Activated T-helper 1 cell treated with anti-CD3 and anti-CD28 coated beads, Interleukin-2, amount 50 U/mL, for 16 hours (primary cell): ENCODE measurements around the gene ABCA4.
"Not testable (repeated sequence)": the region's sequence is repeated elsewhere in the genome, so short reads cannot be mapped to it uniquely, and the experiment has no call there.

Experiments used
- DNase-seq, 2 donors: peaks; one replicate each; pipeline ENCODE4 v3.0.0-alpha.2; 2020; ENCODE audit warnings: low read depth in 1 of 2, low spot score in 1 of 2

ABCA4 gene

DNA sequence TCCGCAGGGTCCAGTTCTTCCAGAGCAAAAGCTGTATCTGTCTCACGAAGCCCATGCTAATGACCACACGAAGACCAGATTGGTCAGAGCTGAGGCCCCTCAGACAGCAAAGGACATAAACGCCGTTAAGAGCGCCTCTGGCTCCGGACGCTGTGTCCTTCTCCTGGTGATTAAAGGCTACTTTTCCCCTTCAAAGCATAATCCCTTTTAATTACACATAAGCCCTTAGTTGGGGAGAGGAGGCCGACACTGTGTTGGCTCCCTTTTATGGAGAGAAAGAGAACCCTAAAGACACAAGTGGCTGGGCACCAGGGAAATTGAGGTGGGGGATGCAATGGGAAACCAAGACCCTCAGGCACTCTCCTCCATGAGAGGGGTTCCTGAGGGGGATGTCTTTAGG is at the start of gene ABCA4:
ABCA4 (minus strand) TSS at position 158 of the 400 bp plus-strand sequence; CDS start at position 55, 103 bp downstream.
- DNase-seq, result no peak

DNA sequence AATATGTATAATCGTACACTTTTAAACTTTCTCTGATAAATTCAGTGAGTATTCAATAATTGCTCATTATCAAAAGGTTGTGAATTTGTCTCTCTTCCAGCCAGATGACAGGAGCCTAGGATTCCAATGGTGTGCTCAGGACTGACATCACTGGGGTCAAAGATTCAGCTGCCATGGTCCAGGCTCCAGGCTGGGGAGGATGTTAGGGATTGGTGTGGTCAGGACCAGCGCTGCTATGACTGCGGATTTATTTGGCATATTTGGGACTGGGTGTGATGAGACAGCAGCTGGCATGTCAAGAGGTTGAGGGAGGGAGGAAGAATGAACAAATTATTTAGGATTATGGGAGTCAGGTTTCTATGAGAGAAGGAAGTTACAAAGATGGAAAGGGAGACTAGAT is 48.2 kb upstream of the ABCA4 start:
- DNase-seq, result no peak

DNA sequence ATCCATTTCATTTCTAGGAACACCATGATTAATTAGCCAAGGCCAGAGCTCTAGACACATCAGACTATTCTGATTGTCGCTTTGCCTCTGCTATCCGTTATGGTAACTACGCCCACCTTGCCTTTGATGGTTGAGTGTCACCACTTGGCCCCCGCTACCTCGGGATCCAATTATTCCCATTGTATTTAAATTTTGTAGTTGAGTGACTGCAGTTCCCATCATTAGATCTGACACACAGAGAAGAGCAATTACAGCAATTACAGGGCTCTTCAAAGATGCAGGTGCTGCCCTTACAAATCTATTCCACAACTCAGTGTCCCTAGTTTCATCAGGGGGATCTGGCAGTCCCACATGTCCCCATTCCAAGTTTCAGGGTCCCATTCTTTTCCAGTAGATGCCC is 44.9 kb upstream of the ABCA4 start:
- no peak for DNase-seq

DNA sequence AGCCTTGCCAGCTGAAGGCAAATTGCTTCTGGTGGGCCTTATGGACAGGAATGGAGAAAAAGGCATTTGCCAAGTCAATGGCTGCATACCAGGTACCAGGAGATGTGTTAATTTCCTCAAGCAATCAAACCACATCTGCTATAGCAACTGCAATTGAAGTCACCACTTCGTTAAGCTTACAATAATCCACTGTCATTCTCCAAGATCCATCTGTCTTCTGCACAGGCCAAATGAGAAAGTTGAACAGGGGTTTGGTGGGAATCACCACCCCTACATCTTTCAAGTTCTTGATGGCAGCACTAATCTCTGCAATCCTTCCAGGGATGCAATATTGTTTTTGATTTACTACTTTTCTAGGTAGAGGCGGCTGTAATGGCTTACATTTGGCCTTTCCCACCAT is 43.9 kb upstream of the ABCA4 start:
- DNase-seq, result not testable (repeated sequence)

DNA sequence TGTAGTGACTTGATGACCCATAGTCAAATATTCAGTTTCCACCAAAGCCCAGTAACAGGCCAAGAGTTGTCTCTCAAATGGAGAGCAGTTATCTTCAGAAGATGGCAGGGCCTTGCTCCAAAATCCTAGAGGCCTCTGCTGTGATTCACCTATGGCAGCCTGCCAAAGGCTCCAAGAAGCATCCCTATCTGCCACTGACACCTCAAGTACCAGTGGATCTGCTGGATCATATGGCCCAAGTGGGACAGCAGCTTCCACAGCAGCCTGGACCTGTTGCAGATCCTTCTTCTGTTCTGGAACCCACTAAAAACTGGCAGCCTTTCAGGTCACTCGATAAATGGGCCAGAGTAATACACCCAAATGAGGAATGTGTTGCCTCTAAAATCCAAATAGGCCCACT is 43.2 kb upstream of the ABCA4 start:
- DNase-seq, result not testable (repeated sequence)

GRCh38 chr1:94163249-94163648 is 42.3 kb upstream of the ABCA4 start:
- DNase-seq, result not testable (repeated sequence)

DNA sequence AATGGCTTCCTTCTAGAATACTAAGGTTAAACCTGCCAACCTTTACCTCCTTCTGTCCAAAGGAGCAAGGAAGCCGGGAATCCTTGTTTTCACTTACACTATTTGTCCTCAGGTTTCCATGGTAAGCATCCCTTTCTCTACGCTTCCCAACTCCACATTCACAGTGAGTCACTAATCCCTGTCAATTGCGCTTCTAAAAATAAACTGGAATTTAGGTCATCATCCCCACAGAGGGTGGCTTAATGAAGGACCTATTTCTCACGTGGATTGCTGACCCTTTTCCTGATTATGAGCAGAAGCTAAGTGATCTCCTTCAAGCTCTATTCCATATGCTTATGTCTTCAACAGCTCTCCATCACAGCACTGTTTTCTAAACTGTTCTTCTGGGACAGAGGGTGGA is 39.9 kb upstream of the ABCA4 start:
- DNase-seq, result no peak

GRCh38 chr1:94156096-94156625 is 35.2 kb upstream of the ABCA4 start:
- no peak for DNase-seq

GRCh38 chr1:94154989-94155388 is 34.0 kb upstream of the ABCA4 start:
- no peak for DNase-seq

DNA sequence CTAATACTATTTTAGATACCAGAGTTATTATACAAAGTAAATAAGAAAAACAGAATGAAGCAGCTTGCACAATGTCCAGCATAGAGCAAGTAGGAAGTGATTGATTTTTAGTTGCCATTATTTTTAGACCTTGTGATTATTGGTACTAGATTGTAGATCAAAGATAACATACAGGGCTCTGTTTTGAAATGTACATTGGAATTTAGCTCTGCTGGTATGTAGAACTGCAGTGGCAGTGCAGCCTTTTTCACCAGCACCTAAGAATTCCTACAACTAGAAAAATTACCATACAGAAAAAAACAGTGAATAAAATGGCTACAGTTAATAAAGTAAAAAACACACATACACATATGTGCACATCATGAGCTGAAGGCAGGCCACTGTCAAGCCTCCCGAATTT is 32.2 kb upstream of the ABCA4 start:
- no peak for DNase-seq

GRCh38 chr1:94149166-94149565 is 28.2 kb upstream of the ABCA4 start:
- DNase-seq, result not testable (repeated sequence)

- no peak for DNase-seq
Measured at GRCh38 chr1:94146273-94146672, 25.3 kb upstream of the ABCA4 start.

GRCh38 chr1:94144836-94145235 is 23.9 kb upstream of the ABCA4 start:
- no peak for DNase-seq

DNA sequence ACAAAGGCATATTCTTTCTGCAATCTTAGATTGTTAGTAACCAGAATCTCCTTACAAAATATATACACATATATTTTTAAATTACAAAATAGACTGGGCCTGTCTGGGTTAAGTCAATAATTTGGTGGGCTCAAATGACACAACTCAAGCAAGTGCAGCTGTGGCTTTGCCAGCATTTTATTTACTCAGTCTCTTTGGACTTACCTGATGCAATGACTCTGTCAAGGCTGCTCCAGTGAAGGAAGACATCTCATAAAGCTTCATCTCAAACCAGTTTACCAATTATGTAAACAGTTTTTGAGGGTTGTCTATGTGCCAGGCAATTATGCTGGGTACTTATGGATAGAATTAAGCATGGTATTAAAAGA is 22.8 kb upstream of the ABCA4 start:
- no peak for DNase-seq

DNA sequence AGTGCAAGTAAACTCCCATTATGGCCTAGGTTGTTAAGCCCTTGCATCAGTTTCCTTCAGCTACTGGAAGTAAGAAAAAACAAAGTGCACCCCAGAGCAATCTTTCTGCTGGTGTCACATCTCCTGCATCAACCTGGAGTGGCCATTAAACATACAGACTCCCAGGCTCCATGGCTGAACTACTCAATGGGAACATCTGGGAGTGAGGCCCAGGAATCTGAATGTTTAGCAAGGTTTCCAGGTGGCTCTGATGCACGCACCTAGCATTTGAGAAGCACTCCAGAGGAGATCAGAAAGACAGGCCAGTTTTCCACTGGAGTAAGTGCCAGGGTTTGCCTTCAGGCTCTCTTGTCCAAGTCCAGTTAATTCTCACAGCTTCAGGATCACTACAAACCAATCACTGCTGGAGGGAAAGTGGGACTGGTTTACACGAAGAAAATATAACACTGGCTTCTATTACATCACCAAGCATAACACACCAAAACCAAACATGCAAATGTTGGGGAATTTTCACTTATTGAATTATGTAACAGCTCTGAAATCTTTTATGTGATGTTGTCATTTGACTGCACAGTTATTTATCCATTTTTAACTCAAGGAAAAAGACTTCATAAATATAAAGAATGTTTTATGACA is 22.3 kb upstream of the ABCA4 start:
- DNase-seq, result no peak

DNA sequence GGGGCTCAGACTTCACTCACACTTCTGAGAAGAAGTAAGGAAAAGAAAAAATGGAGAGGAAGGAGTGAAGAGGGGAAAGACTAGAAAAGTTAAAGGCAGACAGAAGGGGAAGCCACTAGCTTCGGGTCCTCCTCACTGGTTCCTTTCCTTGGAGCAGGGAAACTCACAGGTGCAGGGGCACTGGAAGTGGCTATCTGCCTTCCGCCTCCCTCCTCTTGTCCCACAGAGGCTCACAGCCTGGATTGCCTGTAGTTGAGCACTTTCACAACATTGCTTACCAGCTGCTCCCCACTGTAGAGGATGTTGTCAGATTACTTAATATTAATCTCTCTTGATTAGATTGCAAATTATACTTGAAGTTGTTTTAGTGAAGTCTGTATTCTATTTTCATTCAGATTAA is 21.6 kb upstream of the ABCA4 start:
- no peak for DNase-seq

DNA sequence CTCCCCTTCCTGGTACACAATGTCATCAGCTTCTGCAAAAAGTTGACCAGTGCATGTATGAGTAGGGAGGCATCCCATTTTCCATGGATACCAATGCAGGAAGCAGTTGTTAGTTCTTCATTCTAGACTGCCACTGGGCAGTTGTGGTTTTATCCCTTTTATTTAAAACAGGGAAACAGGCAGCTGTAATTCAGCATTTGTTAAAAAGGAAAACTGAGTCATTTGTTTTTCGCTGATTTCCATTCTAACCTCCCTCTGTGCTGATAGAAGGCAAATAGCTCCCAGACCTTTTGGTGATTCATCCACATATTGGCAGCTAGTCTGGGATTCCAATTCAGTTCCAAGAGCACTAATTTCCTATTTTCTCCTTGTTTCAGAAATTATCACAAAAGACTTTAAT is 21.1 kb upstream of the ABCA4 start:
- DNase-seq, result no peak

- DNase-seq, result no peak
Measured at GRCh38 chr1:94132111-94132510, 11.2 kb upstream of the ABCA4 start.

GRCh38 chr1:94130851-94131595 is 10.1 kb upstream of the ABCA4 start:
- DNase-seq, result no peak

DNA sequence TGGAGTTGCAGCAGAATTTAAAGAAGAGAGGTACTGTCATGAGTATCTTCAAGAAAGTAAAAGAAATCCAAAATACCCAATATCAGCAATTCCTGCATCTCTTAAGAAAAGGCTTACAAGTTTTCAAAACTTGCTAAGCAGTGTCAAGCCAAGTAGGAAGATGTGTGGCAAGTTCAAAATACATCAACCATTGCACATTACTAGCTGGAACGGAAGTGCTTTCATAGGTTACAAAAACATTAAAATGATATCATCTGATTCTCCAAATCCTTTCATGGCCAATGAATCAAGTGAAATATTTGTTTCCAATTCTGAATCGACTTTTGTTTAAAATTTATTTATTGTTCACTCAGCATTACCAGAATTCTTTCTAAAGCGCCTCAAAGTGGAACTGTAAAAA is 5.7 kb upstream of the ABCA4 start:
- no peak for DNase-seq

- DNase-seq, result no peak
Measured at GRCh38 chr1:94125551-94126514, 4.9 kb upstream of the ABCA4 start.

DNA sequence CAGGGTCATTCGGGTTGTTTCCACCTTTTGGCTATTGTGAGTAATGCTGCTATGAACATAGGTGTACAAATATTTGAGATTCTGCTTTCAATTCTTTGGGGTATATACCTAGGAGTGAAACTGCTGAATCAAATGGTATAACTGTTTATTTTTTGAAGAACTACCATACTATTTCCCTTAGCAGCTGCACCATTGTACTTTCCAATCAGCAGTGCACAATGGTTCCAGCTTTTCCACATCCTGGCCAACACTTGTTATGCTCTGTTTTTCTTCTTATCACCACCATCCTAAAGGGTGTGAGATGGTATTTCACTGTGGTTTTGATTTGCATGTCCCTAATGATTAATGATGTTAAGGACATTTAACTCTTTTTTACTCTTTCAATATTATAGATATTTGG is 3.6 kb upstream of the ABCA4 start:
- no peak for DNase-seq
